ENCODE results near the gene ATOH8.

Gene ATOH8

GRCh38 chr2:85718885-85719492 lies 34.8 kb upstream of the ATOH8 start:
- DNase-seq: no peak

- DNase-seq: no peak
Observed at GRCh38 chr2:85719609-85720240, 34.1 kb upstream of the ATOH8 start.

GRCh38 chr2:85720533-85720932 lies 33.3 kb upstream of the ATOH8 start:
- no peak for DNase-seq

GRCh38 chr2:85721641-85722040 lies 32.1 kb upstream of the ATOH8 start:
- DNase-seq: no peak

GRCh38 chr2:85722519-85722918 lies 31.3 kb upstream of the ATOH8 start:
- DNase-seq: no peak

GRCh38 chr2:85723707-85724360 lies 30.0 kb upstream of the ATOH8 start:
- no peak for DNase-seq

GRCh38 chr2:85724731-85725181 lies 29.0 kb upstream of the ATOH8 start:
- DNase-seq: no peak

GRCh38 chr2:85725451-85725850 lies 28.3 kb upstream of the ATOH8 start:
- DNase-seq: no peak

GRCh38 chr2:85727798-85728197 lies 26.0 kb upstream of the ATOH8 start:
- no peak for DNase-seq

GRCh38 chr2:85728342-85728741 lies 25.4 kb upstream of the ATOH8 start:
- no peak for DNase-seq

- DNase-seq: peak; percentile 45 to 63 (median 60)
Observed at GRCh38 chr2:85728883-85729824, 24.6 kb upstream of the ATOH8 start.

- no peak for DNase-seq
Observed at GRCh38 chr2:85729825-85730510, 23.8 kb upstream of the ATOH8 start.

GRCh38 chr2:85730686-85731230 lies 23.0 kb upstream of the ATOH8 start:
- no peak for DNase-seq

GRCh38 chr2:85731606-85732005 lies 22.2 kb upstream of the ATOH8 start:
- DNase-seq: no peak

- no peak for DNase-seq
Observed at GRCh38 chr2:85732467-85733120, 21.2 kb upstream of the ATOH8 start.

GRCh38 chr2:85733121-85733960 lies 20.4 kb upstream of the ATOH8 start:
- DNase-seq: no peak

GRCh38 chr2:85734015-85734414 lies 19.8 kb upstream of the ATOH8 start:
- no peak for DNase-seq

- DNase-seq: no peak
Observed at GRCh38 chr2:85734942-85735608, 18.7 kb upstream of the ATOH8 start.

GRCh38 chr2:85735691-85736090 lies 18.1 kb upstream of the ATOH8 start:
- no peak for DNase-seq

Measured in NCI-H1417 (cell line).